HEK293 (cell line): ENCODE results near the gene SENP1.

Source experiments
- CTCF ChIA-PET: fragments of 350-600 bp; formaldehyde crosslinking; extraction: SDS; loops from one replicate; lab custom pipeline; 2021; ENCODE audit warnings: antibody characterized with exemption; lab: Yijun Ruan, JAX
- POLR2A ChIA-PET: fragments of 300-600 bp; formaldehyde crosslinking; extraction: SDS; loops from one replicate; lab custom pipeline; 2020; ENCODE audit warnings: antibody characterized with exemption, inconsistent platforms; lab: Yijun Ruan, JAX
- H3K27ac ChIP-seq: fragments of 200-500 bp; sonication (Bioruptor generic); 2 replicates; pipeline ENCODE4 v1.5.1; 2014; ENCODE audit warnings: low read depth, low read length, control low read depth, inconsistent platforms; ENCODE audit errors: extremely low read depth
- H3K36me3 ChIP-seq, 2 experiments: fragments of 200-500 bp in 1 of 2; sonication (Bioruptor generic) in 1 of 2; 1 replicate in 1 of 2; 2 replicates in 1 of 2; pipeline ENCODE4 v1.5.1; 2014 to 2017; ENCODE audit warnings: inconsistent platforms in 2 of 2, low read length in 2 of 2; ENCODE audit not compliant: control insufficient read depth in 2 of 2, insufficient read depth in 1 of 2
- H3K4me1 ChIP-seq: fragments of 200-500 bp; sonication (Bioruptor generic); 2 replicates; pipeline ENCODE4 v1.5.1; 2014; ENCODE audit warnings: mild to moderate bottlenecking, low read length, inconsistent platforms; ENCODE audit not compliant: control insufficient read depth, insufficient read depth
- H3K4me3 ChIP-seq: 2 replicates; pipeline ENCODE4 v1.5.1; 2011; ENCODE audit warnings: low read depth, mild to moderate bottlenecking, control low read depth, low read length, moderate library complexity
- H3K9me3 ChIP-seq: fragments of 200-500 bp; sonication (Bioruptor generic); 2 replicates; pipeline ENCODE4 v1.5.1; 2014; ENCODE audit warnings: low read depth, low read length, inconsistent platforms; ENCODE audit not compliant: control insufficient read depth, insufficient read depth
- ZBTB17 ChIP-seq: fragments of 450-650 bp; formaldehyde crosslinking; IDR thresholded peaks from 2 replicates; pipeline ENCODE4 v1.5.1; 2016; ENCODE audit warnings: missing biosample characterization, missing genetic modification characterization
- ZNF114 ChIP-seq: fragments of 450-650 bp; formaldehyde crosslinking; IDR thresholded peaks from 2 replicates; pipeline ENCODE4 v1.5.0; 2017; ENCODE audit warnings: missing biosample characterization, missing genetic modification characterization
- ZNF19 ChIP-seq: fragments of 450-650 bp; formaldehyde crosslinking; IDR thresholded peaks from 2 replicates; pipeline ENCODE4; 2016; ENCODE audit warnings: missing biosample characterization, missing genetic modification characterization, low read depth
- ZNF26 ChIP-seq: fragments of 450-650 bp; formaldehyde crosslinking; IDR thresholded peaks from 2 replicates; pipeline ENCODE4 v1.5.1; 2016; ENCODE audit warnings: missing biosample characterization, missing genetic modification characterization
- ZNF433 ChIP-seq: fragments of 450-650 bp; formaldehyde crosslinking; IDR thresholded peaks from 2 replicates; pipeline ENCODE4 v1.5.1; 2016; ENCODE audit warnings: missing biosample characterization, missing genetic modification characterization, low read depth
- ZNF449 ChIP-seq: fragments of 450-650 bp; formaldehyde crosslinking; IDR thresholded peaks from 2 replicates; pipeline ENCODE4 v1.5.1; 2017; ENCODE audit warnings: missing biosample characterization, mild to moderate bottlenecking, missing genetic modification characterization, moderate library complexity
- ZNF518A ChIP-seq: fragments of 450-650 bp; formaldehyde crosslinking; conservative IDR thresholded peaks from 2 replicates; pipeline ENCODE4 v1.5.1; 2016; ENCODE audit warnings: low read depth, missing biosample characterization, missing genetic modification characterization
- ZNF596 ChIP-seq: fragments of 450-650 bp; IDR thresholded peaks from 2 replicates; pipeline ENCODE4 v1.5.0; 2018; ENCODE audit warnings: missing biosample characterization, mild to moderate bottlenecking, missing genetic modification characterization, moderate library complexity
- ZNF664 ChIP-seq: fragments of 450-650 bp; formaldehyde crosslinking; IDR thresholded peaks from 2 replicates; pipeline ENCODE4 v1.5.1; 2016; ENCODE audit warnings: missing biosample characterization, missing genetic modification characterization
- ZNF692 ChIP-seq: fragments of 450-650 bp; formaldehyde crosslinking; IDR thresholded peaks from 2 replicates; pipeline ENCODE4 v1.5.1; 2016; ENCODE audit warnings: missing biosample characterization, missing genetic modification characterization

The SENP1 gene

GRCh38 chr12:48033451-48033850 is 72.4 kb downstream of the SENP1 start (continued):
- TF ChIP-seq ZNF518A (tag by site-specific recombination) (no peak), ZNF664 (tag by site-specific recombination) (no peak), ZNF19 (no peak), ZNF596 (tag by site-specific recombination) (no peak), ZNF26 (tag by site-specific recombination) (no peak)

DNA sequence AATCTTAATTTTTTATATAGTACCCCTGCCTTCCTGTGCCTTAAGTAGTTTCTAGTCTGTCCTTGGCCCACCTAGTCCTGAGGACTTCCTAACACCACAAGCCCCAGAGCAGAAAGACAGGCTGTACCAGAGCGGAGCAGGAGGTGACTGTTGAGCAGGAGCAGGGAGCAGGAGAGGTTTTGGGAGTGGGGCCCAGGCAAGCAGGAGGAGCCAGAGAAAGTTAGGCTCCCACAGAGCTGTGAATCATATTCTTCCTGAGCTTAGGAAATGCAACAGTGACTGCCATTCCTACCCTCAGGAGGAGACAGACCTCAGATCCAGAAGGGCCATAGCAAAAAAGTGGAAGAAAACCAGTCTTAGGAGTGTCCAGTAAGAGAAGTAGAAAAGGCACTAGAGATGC is 73.3 kb downstream of the SENP1 start:
- Histone ChIP-seq H3K4me3 (no peak overlapping the region), H3K9me3 (no peaks in the 10 kb centered on the region), H3K27ac (no peak overlapping the region), H3K36me3 (no peaks in the 10 kb centered on the region), H3K4me1 (peaks cover 16% of the 10 kb centered on the region)
- TF ChIP-seq ZBTB17 (tag by site-specific recombination) = peak; percentile 35; the same call in 1 of the 2 replicates
- no peak for TF ChIP-seq ZNF433
- 0 out of 2 replicates have a peak, but pooled peaks have one; percentile 53 for TF ChIP-seq ZNF692
- CTCF ChIA-PET = interaction anchor here (1.8 kb wide), 1 partner anchor 17 kb away, joined by 5 read pairs; no protein-coding TSS in a partner anchor
- POLR2A ChIA-PET = no interaction called here

GRCh38 chr12:48031135-48031960 is 74.5 kb downstream of the SENP1 start:
- Histone ChIP-seq H3K27ac (no peak overlapping the region), H3K4me1 (peaks cover 16% of the 10 kb centered on the region), H3K4me3 (no peak overlapping the region), H3K36me3 (no peaks in the 10 kb centered on the region), H3K9me3 (no peaks in the 10 kb centered on the region)
- POLR2A ChIA-PET = no interaction called here
- TF ChIP-seq ZNF114 (tag by site-specific recombination) (no peak), ZNF449 (tag by site-specific recombination) (peak; percentile 70)
- CTCF ChIA-PET = interaction anchor here (1.8 kb wide), 1 partner anchor 18 kb away, joined by 5 read pairs; no protein-coding TSS in a partner anchor
